ENCODE results near the gene BEX2. TPM values are rescaled to one million over a fixed set of nuclear protein-coding genes. Genes with fewer than 3 reads are reported as not detected.
"Not testable (repeated sequence)": the region's sequence is repeated elsewhere in the genome, so short reads cannot be mapped to it uniquely, and the experiment has no call there.

Gene BEX2
- total RNA-seq, result 10 to 100 TPM; 36.7 to 45.6 TPM

DNA sequence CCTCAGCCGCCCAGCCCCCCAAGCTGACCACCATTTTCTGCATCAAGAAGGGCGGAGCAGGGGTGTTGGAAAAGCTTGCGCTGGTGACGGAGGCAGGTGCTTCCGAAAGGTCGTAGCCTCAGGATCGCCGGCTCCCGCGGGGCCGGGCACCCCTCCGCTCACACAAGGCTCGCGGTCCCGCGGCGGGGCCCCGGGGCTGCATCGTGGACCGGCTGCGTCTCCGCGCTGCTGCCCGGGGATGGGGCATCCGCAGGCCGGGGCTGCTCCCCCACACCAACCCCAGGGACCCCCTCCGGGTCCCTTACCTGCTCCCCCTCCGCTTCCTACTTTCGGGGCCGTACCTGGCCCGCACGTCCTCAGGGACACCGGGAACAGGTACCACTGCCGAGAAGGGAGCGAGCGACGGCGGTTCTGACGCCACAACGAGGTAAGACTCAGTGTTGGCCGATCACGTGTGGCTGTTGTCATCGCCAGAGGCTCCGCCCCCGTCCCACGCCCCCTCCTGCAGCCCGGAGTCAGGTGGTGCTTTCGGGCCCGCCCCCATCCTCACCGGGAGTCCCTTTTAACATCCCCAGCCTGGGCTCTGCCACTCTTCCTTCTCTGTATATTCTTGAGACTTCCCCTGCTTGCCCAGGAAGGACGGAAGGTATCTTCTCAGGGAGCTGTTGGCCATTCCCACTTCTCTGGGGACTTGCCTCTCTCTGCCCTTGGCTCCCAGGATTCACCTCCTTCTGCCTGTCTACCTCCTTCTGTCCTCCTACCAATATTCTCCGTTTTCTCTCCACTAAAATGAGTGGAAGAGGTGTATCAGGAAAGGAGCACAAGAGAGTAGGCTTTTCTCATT is at the start of gene BEX2:
BEX2 (minus strand) TSS at position 436 of the 844 bp plus-strand sequence. CDS start 1,014 bp downstream, outside the sequence.
- Mint-ChIP-seq H3K36me3 (ENCODE audit: insufficient read depth in 2 of 2) (peaks cover 0 to 3% of the 10 kb centered on the region in 2 donors), H3K4me3 (peak within 1 kb of the TSS; percentile 77 to 80), H3K4me1 (ENCODE audit: low read depth) (no peaks in the 10 kb centered on the region), H3K9me3 (peaks cover 0 to 4% of the 10 kb centered on the region in 2 donors), H3K27ac (no peak within 1 kb of the TSS), H3K27me3 (ENCODE audit: low read depth) (peaks cover 20% of the 10 kb centered on the region)
- DNase-seq, result peak; percentile 85 to 88
- ATAC-seq (replicated peaks in 1 of 2), result peak; percentile 99 to 100

DNA sequence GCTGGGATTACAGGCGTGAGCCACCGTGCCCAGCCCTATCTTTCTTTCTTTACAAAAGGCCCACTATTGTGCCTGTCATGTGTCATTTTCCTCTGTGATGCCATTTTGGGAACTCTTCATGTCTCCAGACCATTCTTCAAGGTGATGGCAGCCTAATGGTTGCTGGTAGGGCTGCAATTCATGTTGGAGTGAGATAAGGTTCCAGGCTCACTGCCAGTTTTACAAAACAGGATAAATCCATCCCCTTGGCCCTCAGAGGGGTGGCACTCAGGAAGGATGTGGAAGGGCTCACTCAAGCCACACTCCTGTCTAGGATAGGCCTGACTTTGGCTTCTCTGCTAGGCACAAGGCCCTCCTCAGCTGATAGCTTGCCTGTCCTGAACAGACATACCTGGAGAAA is 49.3 kb upstream of the BEX2 start:
- ATAC-seq (replicated peaks in 1 of 2) (no peak), DNase-seq (no peak)
- no peaks in the 10 kb centered on the region for H3K9me3 Mint-ChIP-seq
- H3K36me3 Mint-ChIP-seq (ENCODE audit: insufficient read depth in 2 of 2), result peaks cover 0 to 2% of the 10 kb centered on the region in 2 donors
- H3K4me3 Mint-ChIP-seq, result no peak overlapping the region
- H3K27ac Mint-ChIP-seq, result no peak overlapping the region
- peaks cover 21% of the 10 kb centered on the region for H3K27me3 Mint-ChIP-seq (ENCODE audit: low read depth)
- H3K4me1 Mint-ChIP-seq (ENCODE audit: low read depth), result peaks cover 9% of the 10 kb centered on the region

DNA sequence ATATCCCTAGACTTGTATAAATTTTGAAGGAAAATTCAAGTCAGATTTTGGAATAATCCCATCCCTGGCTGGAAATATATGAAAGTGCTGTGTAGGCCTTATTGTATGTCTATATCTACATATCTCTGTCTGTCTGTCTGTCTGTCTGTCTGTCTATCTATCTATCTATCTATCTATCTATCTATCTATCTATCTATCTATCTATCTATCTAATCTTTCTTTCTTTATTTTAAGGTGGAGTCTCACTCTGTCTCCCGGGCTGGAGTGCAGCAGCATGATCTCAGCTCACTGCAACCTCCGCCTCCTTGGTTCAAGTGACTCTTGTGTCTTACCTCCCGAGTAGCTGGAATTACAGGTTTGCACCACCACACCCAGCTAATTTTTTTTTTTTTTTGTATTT is 48.8 kb upstream of the BEX2 start:
- DNase-seq; H3K9me3 Mint-ChIP-seq; ATAC-seq (replicated peaks in 1 of 2); H3K4me1 Mint-ChIP-seq (ENCODE audit: low read depth); H3K4me3 Mint-ChIP-seq; H3K27ac Mint-ChIP-seq; H3K36me3 Mint-ChIP-seq (ENCODE audit: insufficient read depth in 2 of 2): not testable (repeated sequence)
- H3K27me3 Mint-ChIP-seq (ENCODE audit: low read depth), result peaks cover 21% of the 10 kb centered on the region

DNA sequence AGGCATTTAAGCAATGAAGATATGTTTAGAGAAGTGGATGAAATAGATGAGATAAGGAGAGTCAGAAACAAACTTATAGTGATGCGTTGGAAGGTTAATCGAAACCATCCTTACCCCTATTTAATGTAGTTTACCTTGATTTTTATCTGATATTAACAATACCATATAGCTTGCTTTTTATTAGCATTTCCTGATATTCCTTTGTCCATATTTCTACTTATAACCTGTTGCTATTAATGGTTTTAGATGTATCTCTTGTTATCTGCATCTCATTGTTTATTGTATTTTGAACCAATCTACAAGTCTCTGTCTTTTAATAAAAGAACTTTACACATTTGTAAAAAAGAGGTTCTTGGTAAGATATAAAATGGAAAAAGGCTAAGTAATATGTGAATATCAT is 47.1 kb upstream of the BEX2 start:
- ATAC-seq (replicated peaks in 1 of 2) (no peak), DNase-seq (no peak)
- no peak overlapping the region for H3K4me3 Mint-ChIP-seq
- H3K27ac Mint-ChIP-seq, result no peak overlapping the region
- peaks cover 0 to 2% of the 10 kb centered on the region in 2 donors for H3K36me3 Mint-ChIP-seq (ENCODE audit: insufficient read depth in 2 of 2)
- H3K9me3 Mint-ChIP-seq, result no peaks in the 10 kb centered on the region
- peaks cover 29% of the 10 kb centered on the region for H3K27me3 Mint-ChIP-seq (ENCODE audit: low read depth)
- peaks cover 9% of the 10 kb centered on the region for H3K4me1 Mint-ChIP-seq (ENCODE audit: low read depth)

DNA sequence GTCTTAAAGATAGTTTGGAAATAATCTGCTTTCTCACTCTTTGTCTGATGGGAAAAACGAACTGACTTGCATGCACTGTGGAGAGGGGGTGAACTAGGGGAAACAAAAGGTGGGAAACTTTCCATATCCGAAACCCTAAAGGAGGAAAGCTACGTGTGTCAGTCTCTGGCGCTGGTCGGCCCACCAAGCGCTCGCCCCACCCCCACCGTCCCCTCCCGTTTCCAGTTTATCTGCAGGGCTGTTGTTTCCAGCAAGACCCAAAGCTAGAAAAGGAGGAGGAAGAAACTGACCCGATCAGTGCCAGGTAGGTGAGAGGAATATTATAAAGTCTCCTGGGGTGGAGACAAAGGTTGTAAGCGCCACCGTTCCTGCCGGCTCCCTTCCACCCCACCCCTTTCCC is 46.1 kb upstream of the BEX2 start:
- peaks cover 29% of the 10 kb centered on the region for H3K27me3 Mint-ChIP-seq (ENCODE audit: low read depth)
- H3K36me3 Mint-ChIP-seq (ENCODE audit: insufficient read depth in 2 of 2), result peaks cover 0 to 2% of the 10 kb centered on the region in 2 donors
- H3K27ac Mint-ChIP-seq, result no peak overlapping the region
- DNase-seq (no peak), ATAC-seq (replicated peaks in 1 of 2) (no peak)
- H3K4me3 Mint-ChIP-seq, result peak overlapping the region; percentile 85 to 94
- H3K4me1 Mint-ChIP-seq (ENCODE audit: low read depth), result peaks cover 9% of the 10 kb centered on the region
- no peaks in the 10 kb centered on the region for H3K9me3 Mint-ChIP-seq

DNA sequence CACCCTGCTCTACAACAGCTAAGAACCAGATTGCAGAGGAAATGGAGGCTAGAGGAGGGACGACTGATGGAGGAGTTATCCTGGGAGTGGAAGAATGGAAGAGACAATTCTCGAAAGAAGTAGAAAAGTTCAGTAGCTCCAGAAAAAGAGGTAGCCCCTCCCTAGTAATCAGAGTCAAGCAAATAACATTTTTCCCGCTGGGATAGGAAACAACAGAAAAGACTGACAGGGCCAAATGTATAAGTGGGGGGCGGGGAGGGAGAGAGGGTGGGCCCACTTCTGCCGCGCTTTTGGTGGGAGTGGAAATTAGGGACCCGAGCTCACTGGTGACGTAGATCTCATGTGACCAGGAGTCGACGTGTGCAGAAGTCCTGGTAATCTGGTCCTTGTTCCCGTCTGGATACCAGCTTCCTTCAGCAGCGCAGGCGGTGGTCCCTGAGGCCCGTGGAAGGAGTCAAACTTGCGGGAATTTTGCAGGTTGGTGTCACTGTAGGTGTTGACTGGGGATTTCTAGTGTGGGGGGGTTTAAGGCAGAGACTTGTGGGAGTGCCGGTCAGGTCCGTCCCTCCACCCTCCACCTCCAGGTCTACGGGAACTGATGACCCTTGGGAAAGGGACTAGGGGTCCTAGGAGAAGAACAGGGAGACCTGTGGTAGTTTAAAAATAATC is 45.5 kb upstream of the BEX2 start, which contains the start of gene TCEAL9:
TCEAL9 (plus strand) TSS at position 377 of the 669 bp plus-strand sequence. CDS start 1,179 bp downstream, outside the sequence.
- ATAC-seq (replicated peaks in 1 of 2) (peak in 1 of 2 donors; percentile 39), DNase-seq (peak in 1 of 2 donors; percentile 1)
- Mint-ChIP-seq H3K27me3 (ENCODE audit: low read depth) (peaks cover 29% of the 10 kb centered on the region), H3K4me1 (ENCODE audit: low read depth) (peaks cover 9% of the 10 kb centered on the region), H3K4me3 (peak within 1 kb of the TSS; percentile 85 to 94), H3K36me3 (ENCODE audit: insufficient read depth in 2 of 2) (peaks cover 0 to 2% of the 10 kb centered on the region in 2 donors), H3K27ac (peak within 1 kb of the TSS; percentile 75), H3K9me3 (no peaks in the 10 kb centered on the region)

DNA sequence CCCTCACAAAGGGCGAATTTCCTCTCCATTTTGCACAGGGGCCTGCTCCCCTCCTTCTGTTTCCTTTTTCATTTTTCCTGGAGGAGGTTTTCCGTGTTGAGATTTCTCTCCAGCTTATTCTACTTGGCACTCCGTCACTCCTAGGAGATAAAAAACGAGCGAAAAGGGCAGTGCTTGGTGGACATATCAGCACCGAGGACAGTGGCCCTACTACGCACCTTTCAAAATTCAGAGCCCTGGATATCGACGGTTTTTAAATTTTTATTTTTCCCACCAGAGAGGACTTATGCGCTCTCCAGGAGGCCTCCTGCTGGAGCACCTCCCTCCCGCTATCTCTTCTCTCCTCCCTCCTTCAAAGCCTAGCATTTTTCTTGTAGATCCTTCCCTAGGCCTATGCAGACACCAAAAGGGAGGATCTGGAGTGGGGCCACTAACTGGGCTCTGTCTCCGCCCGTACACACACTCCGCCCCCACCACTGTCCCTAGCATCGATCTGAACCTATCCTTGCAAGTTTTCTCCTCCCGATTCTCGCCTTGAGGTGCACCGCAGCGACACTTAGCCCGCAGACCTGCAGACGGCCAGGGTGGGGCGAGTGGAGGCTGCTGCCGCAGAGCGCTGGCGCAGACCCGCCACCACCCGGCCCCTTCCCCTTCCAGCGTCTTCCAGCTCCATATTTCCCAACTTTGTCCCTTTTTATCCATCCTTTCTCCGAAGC is 37.0 kb upstream of the BEX2 start:
- Mint-ChIP-seq H3K4me1 (ENCODE audit: low read depth) (no peaks in the 10 kb centered on the region), H3K9me3 (no peaks in the 10 kb centered on the region)
- ATAC-seq (replicated peaks in 1 of 2), result no peak

DNA sequence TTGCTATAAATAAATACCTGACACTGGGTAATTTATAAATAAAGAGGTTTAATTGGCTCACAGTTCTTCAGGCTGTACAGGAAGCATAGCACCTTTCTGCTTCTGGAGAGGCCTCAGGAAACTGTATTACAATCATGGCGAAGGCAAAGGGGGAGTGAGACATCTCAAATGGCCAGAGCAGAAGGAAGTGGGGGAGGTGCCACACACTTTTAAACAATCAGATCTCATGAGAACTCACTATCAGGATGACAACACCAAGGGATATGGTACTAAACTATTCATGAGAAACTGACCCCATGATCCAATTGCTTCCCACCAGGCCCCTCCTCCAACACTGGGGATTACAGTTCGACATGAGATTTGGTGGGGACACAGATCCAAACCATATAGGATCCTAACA is 33.8 kb upstream of the BEX2 start:
- peaks cover 32% of the 10 kb centered on the region for H3K27me3 Mint-ChIP-seq (ENCODE audit: low read depth)
- DNase-seq (no peak), ATAC-seq (replicated peaks in 1 of 2) (no peak)
- no peaks in the 10 kb centered on the region for H3K9me3 Mint-ChIP-seq
- no peaks in the 10 kb centered on the region for H3K36me3 Mint-ChIP-seq (ENCODE audit: insufficient read depth in 2 of 2)
- H3K4me1 Mint-ChIP-seq (ENCODE audit: low read depth), result no peaks in the 10 kb centered on the region
- no peak overlapping the region for H3K27ac Mint-ChIP-seq
- H3K4me3 Mint-ChIP-seq, result no peak overlapping the region

More for the DNA sequence above, 37.0 kb upstream of the BEX2 start:
- DNase-seq, result no peak
- no peak overlapping the region for H3K4me3 Mint-ChIP-seq
- no peak overlapping the region for H3K27ac Mint-ChIP-seq
- H3K27me3 Mint-ChIP-seq (ENCODE audit: low read depth), result peaks cover 18% of the 10 kb centered on the region
- H3K36me3 Mint-ChIP-seq (ENCODE audit: insufficient read depth in 2 of 2), result no peaks in the 10 kb centered on the region

DNA sequence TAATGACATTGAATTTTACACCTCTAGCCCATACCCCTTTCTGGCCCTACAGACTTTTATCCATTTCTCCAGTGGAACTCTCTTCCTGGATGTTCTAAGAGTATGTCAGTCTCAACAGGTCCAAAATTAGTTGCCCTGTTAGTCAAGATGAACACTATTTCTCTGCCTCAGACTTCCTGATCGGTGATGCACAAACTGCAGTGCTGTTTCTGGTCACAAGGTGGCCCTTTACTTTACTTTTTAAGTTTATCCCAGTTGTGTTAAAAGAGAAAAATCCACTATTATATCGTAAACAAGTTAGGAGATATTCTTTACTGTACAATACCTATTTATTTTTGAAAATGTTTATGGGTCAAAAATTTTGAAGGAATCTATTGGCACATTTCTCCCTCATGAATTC is 32.3 kb upstream of the BEX2 start:
- Mint-ChIP-seq H3K27me3 (ENCODE audit: low read depth) (peaks cover 21% of the 10 kb centered on the region), H3K9me3 (no peaks in the 10 kb centered on the region), H3K4me3 (no peak overlapping the region), H3K36me3 (ENCODE audit: insufficient read depth in 2 of 2) (no peaks in the 10 kb centered on the region), H3K27ac (no peak overlapping the region), H3K4me1 (ENCODE audit: low read depth) (no peaks in the 10 kb centered on the region)
- ATAC-seq (replicated peaks in 1 of 2) (peak in 1 of 2 donors; percentile 47), DNase-seq (peak; percentile 13 to 44)

DNA sequence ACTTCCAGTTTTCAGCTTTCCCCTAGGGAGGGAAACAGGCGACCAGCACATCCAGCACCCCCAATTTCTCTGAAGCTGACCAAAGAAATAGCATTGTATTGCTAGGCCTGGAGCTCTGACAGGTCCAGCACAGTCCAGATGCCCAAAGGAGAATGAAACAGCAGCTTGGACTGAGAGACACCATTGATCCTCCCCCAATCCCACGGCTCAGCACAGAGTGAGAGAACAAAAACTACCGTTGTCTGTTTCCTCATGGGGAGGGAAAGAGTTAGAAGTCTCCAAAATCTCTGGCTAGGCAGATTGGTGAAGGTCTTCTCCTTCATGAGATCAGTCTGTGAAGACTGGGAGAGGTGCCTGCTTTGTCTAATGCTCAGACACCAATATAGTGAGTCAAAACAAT is 27.9 kb upstream of the BEX2 start:
- Mint-ChIP-seq H3K9me3 (no peaks in the 10 kb centered on the region), H3K4me1 (ENCODE audit: low read depth) (no peaks in the 10 kb centered on the region), H3K27ac (no peak overlapping the region), H3K27me3 (ENCODE audit: low read depth) (peaks cover 27% of the 10 kb centered on the region), H3K4me3 (no peak overlapping the region), H3K36me3 (ENCODE audit: insufficient read depth in 2 of 2) (no peaks in the 10 kb centered on the region)
- DNase-seq (no peak), ATAC-seq (replicated peaks in 1 of 2) (no peak)

DNA sequence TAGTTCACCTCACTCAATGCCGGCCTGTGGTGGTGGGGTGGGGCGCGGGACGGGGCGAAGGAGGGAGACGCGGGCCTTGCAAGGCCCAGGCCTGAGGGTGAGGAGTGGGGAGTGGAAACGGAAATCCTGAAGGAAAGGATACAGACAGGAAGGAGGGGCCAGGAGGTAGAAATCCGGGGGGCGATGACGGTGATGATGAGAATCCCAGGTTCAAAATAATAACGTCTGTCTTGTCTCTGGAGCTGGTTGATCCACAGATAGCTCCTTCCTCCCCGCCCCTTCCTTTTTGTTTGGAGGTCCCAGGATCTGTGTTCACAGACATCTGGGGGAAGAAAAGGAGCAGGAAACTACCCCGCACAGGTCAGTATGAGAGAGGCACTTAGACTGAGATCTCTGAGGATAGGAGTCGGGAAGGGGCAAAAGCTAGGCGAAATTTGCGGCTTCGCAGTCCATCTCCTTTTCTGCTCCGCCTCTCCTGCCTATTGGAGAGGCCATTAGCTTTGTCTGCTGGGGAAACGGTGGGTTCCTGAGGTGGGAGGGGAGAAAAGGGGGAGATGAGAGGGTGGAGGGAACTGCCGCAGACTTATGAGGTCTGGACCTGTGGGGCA is 20.0 kb upstream of the BEX2 start:
- no peaks in the 10 kb centered on the region for H3K36me3 Mint-ChIP-seq (ENCODE audit: insufficient read depth in 2 of 2)
- no peaks in the 10 kb centered on the region for H3K4me1 Mint-ChIP-seq (ENCODE audit: low read depth)
- ATAC-seq (replicated peaks in 1 of 2), result no peak
- H3K4me3 Mint-ChIP-seq, result no peak overlapping the region
- no peak for DNase-seq
- no peak overlapping the region for H3K27ac Mint-ChIP-seq
- no peaks in the 10 kb centered on the region for H3K9me3 Mint-ChIP-seq
- H3K27me3 Mint-ChIP-seq (ENCODE audit: low read depth), result peaks cover 53% of the 10 kb centered on the region

DNA sequence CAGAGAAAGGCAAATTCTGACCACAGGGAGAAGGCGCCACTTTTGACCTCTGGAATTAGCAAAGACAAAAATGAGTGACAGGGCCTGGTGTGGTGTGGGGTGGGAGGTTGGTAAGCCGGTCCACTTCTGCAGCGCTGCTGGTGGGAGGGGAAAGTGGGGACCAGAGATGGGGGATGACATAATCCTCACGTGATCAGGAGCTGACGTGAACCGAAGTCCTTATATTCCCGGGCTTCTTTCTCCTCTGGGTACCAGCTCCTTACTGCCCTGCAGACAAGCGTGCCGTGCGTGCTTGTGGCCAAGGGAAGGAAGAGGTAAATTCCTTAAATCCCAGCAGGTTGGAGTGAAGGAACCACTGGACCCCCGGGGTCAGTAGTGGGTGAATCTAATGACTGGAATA is 19.2 kb upstream of the BEX2 start, which contains the start of gene TCEAL7:
TCEAL7 (plus strand) TSS at position 249 of the 400 bp plus-strand sequence. CDS start 1,165 bp downstream, outside the sequence.
- peaks cover 54% of the 10 kb centered on the region for H3K27me3 Mint-ChIP-seq (ENCODE audit: low read depth)
- no peaks in the 10 kb centered on the region for H3K36me3 Mint-ChIP-seq (ENCODE audit: insufficient read depth in 2 of 2)
- DNase-seq, result no peak
- no peaks in the 10 kb centered on the region for H3K4me1 Mint-ChIP-seq (ENCODE audit: low read depth)
- no peak for ATAC-seq (replicated peaks in 1 of 2)
- H3K9me3 Mint-ChIP-seq, result no peaks in the 10 kb centered on the region
- peak within 1 kb of the TSS in 1 of 2 donors; percentile 35 for H3K4me3 Mint-ChIP-seq
- no peak within 1 kb of the TSS for H3K27ac Mint-ChIP-seq

Measured in activated T-cell treated with anti-CD3 and anti-CD28 coated beads, Interleukin-2, amount 50 U/mL, for 72 hours (primary cell).